Right lobe of liver (tissue), 4 donors: ENCODE data around the gene TEKT2.

Source experiments
- CTCF ChIP-seq, 4 donors: fragments of 200-600 bp in 3 of 4; fragments of 450-650 bp in 1 of 4; IDR thresholded peaks; one replicate each; pipeline versions ENCODE4 v1.5.1 to v1.8.0; 2016 to 2022; ENCODE audit warnings: antibody characterized with exemption in 4 of 4, mild to moderate bottlenecking in 2 of 4
- POLR2A ChIP-seq: fragments of 450-650 bp; IDR thresholded peaks from one replicate; pipeline ENCODE4 v1.6.1; 2017; ENCODE audit warnings: antibody characterized with exemption, mild to moderate bottlenecking
- donor health status: DM: no; HTN: no; CAD: no.
- donor health status: DM: no; HTN: no; CAD: no.
- donor health status: DM: no; HTN: yes; CAD: no.

GRCh38 chr1:36089393-36090121 lies 5.7 kb downstream of the TEKT2 start:
- TF ChIP-seq CTCF (IDR thresholded peaks at IDR 0.05) (no peak), POLR2A (no peak)
